ENCODE results near the gene PLN.
A peak's percentile ranks its signal among the peaks of the same experiment; 100 is the strongest.

The PLN gene

GRCh38 chr6:118529756-118530155 lies 18.3 kb upstream of the PLN start:
- Mint-ChIP-seq H3K9me3 (peaks cover 22% of the 10 kb centered on the region), H3K4me3 (no peak overlapping the region), H3K27me3 (ENCODE audit: low read depth, poor library complexity) (no peaks in the 10 kb centered on the region), H3K27ac (no peak overlapping the region), H3K4me1 (no peaks in the 10 kb centered on the region), H3K36me3 (ENCODE audit: low read depth) (peaks cover 24% of the 10 kb centered on the region)
- no peak for TF ChIP-seq CTCF (IDR thresholded peaks at IDR 0.05)
- no peak for DNase-seq

- Mint-ChIP-seq H3K27me3 (ENCODE audit: low read depth, poor library complexity) (no peaks in the 10 kb centered on the region), H3K36me3 (ENCODE audit: low read depth) (peaks cover 20% of the 10 kb centered on the region), H3K27ac (no peak overlapping the region), H3K4me3 (no peak overlapping the region), H3K4me1 (no peaks in the 10 kb centered on the region), H3K9me3 (peaks cover 22% of the 10 kb centered on the region)
- no peak for TF ChIP-seq CTCF (IDR thresholded peaks at IDR 0.05)
- DNase-seq: no peak
Measured at GRCh38 chr6:118530942-118531341, 17.2 kb upstream of the PLN start.

GRCh38 chr6:118535176-118535844 lies 12.8 kb upstream of the PLN start:
- Mint-ChIP-seq H3K9me3 (peaks cover 19% of the 10 kb centered on the region), H3K4me3 (no peak overlapping the region), H3K27ac (no peak overlapping the region)

GRCh38 chr6:118536478-118536877 lies 11.6 kb upstream of the PLN start:
- no peak for DNase-seq

More at GRCh38 chr6:118535176-118535844, 12.8 kb upstream of the PLN start:
- DNase-seq: no peak
- no peak for TF ChIP-seq CTCF (IDR thresholded peaks at IDR 0.05)
- H3K4me1 Mint-ChIP-seq: peaks cover 8% of the 10 kb centered on the region
- peaks cover 17% of the 10 kb centered on the region for H3K36me3 Mint-ChIP-seq (ENCODE audit: low read depth)
- H3K27me3 Mint-ChIP-seq (ENCODE audit: low read depth, poor library complexity): no peaks in the 10 kb centered on the region

GRCh38 chr6:118537574-118537973 lies 10.5 kb upstream of the PLN start:
- no peaks in the 10 kb centered on the region for H3K9me3 Mint-ChIP-seq
- peaks cover 8% of the 10 kb centered on the region for H3K4me1 Mint-ChIP-seq
- H3K4me3 Mint-ChIP-seq: no peak overlapping the region
- TF ChIP-seq CTCF (IDR thresholded peaks at IDR 0.05): no peak
- peak overlapping the region; percentile 15 for H3K27ac Mint-ChIP-seq
- H3K27me3 Mint-ChIP-seq (ENCODE audit: low read depth, poor library complexity): no peaks in the 10 kb centered on the region
- H3K36me3 Mint-ChIP-seq (ENCODE audit: low read depth): no peaks in the 10 kb centered on the region
- no peak for DNase-seq

More at GRCh38 chr6:118536478-118536877, 11.6 kb upstream of the PLN start:
- no peak overlapping the region for H3K4me3 Mint-ChIP-seq
- TF ChIP-seq CTCF (IDR thresholded peaks at IDR 0.05): no peak
- H3K4me1 Mint-ChIP-seq: peaks cover 8% of the 10 kb centered on the region
- H3K27ac Mint-ChIP-seq: no peak overlapping the region
- H3K36me3 Mint-ChIP-seq (ENCODE audit: low read depth): peaks cover 7% of the 10 kb centered on the region
- peaks cover 7% of the 10 kb centered on the region for H3K9me3 Mint-ChIP-seq
- no peaks in the 10 kb centered on the region for H3K27me3 Mint-ChIP-seq (ENCODE audit: low read depth, poor library complexity)

Data from nephron progenitor cell (in vitro differentiated cells).